Fibroblast of villous mesenchyme (primary cell): Measurements from ENCODE around the gene KIRREL3. TPM values are rescaled to one million over a fixed set of nuclear protein-coding genes. Genes with fewer than 3 reads are reported as not detected.

Source experiments
- DNase-seq: peaks from one replicate; pipeline ENCODE4 v3.0.0-alpha.2; 2010; ENCODE audit warnings: low read depth
- H3K4me3 ChIP-seq: 2 replicates; pipeline ENCODE4 v1.5.1; 2011; ENCODE audit warnings: low read depth, mild to moderate bottlenecking, low read length
- total RNA-seq: library from RNA; depleted of rRNA; stranded (reverse); fragments of >200 nt; gene quantifications from 2 replicates; pipeline ENCODE4 v1.2.3, GENCODE V29; 2012
- TF ChIP-seq, protein P1 (sequence below): IDR thresholded peaks from 2 replicates; pipeline ENCODE4 v1.5.1; 2012; ENCODE audit warnings: low read depth, mild to moderate bottlenecking, low read length; ENCODE audit not compliant: insufficient read depth

KIRREL3 gene
- total RNA-seq, 1 donor, result 9.9 TPM

- H3K4me3 ChIP-seq, result no peak overlapping the region
- DNase-seq, result no peak
- TF ChIP-seq, protein P1, sequence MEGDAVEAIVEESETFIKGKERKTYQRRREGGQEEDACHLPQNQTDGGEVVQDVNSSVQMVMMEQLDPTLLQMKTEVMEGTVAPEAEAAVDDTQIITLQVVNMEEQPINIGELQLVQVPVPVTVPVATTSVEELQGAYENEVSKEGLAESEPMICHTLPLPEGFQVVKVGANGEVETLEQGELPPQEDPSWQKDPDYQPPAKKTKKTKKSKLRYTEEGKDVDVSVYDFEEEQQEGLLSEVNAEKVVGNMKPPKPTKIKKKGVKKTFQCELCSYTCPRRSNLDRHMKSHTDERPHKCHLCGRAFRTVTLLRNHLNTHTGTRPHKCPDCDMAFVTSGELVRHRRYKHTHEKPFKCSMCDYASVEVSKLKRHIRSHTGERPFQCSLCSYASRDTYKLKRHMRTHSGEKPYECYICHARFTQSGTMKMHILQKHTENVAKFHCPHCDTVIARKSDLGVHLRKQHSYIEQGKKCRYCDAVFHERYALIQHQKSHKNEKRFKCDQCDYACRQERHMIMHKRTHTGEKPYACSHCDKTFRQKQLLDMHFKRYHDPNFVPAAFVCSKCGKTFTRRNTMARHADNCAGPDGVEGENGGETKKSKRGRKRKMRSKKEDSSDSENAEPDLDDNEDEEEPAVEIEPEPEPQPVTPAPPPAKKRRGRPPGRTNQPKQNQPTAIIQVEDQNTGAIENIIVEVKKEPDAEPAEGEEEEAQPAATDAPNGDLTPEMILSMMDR, result no peak
Measured at GRCh38 chr11:126506789-126507188, 493.8 kb downstream of the KIRREL3 start.

DNA sequence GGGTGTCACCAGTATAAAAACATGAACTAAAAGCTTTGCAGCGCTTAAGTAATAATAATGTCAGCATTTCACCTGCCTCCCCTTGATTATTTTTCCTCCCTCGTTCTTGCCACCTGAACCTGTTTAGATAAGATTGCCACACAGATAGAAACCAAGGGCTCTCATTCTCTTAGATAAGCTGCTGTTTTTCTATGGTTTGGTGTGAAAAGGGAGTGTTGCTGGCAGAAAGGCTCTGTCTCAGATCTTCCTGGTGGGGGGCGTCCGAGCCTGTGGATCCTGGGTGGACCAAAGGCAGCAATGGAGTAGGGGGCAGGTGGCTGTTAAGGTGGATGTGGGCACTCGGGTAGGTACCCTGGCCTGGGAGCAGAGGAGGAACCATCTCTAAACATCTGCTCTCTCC, 497.6 kb downstream of the KIRREL3 start:
- no peak overlapping the region for H3K4me3 ChIP-seq
- TF ChIP-seq, protein P1, result no peak

DNA sequence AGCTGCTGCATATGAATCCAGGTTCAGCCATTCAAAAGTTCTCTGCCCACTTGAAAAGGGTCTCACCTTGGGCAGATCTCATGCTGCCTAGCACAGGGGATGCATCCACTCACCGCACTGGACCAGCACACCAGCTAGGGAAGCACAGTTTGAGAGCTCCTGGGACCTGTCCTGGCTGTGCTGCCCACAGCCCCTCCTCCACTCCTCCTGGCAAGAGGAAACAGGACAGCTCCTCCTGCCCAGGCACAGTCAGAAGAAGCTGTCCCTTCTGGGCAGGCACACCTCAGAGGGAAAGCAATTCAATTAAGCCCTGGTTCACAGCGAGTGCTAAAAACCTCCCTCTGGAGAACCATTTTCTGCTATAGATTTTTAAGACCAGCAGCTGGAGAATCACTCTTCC, 498.4 kb downstream of the KIRREL3 start:
- no peak overlapping the region for H3K4me3 ChIP-seq
- DNase-seq, result no peak
- TF ChIP-seq, protein P1, result no peak

More for the DNA sequence above, 497.6 kb downstream of the KIRREL3 start:
- no peak for DNase-seq

DNA sequence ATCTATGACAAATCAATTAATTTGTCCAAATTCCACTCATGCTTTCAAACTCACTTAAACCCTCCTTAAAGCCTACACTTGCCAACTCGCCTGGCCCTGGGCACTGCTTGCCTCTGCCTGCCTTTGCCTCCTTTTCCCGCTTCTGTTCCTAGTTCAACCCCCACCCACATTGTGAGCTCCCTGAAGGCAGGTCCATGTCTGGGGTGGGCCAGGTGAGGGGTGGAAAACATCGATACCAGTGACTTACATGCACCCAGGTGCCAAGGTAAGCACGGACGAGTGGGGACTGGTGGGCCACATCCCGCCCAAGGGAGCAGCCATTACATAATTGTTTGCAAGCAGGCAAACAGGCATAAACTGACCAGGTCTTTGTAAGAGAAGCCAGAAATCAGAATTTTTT, 498.9 kb downstream of the KIRREL3 start:
- H3K4me3 ChIP-seq, result no peak overlapping the region
- TF ChIP-seq, protein P1, result no peak
- no peak for DNase-seq

DNA sequence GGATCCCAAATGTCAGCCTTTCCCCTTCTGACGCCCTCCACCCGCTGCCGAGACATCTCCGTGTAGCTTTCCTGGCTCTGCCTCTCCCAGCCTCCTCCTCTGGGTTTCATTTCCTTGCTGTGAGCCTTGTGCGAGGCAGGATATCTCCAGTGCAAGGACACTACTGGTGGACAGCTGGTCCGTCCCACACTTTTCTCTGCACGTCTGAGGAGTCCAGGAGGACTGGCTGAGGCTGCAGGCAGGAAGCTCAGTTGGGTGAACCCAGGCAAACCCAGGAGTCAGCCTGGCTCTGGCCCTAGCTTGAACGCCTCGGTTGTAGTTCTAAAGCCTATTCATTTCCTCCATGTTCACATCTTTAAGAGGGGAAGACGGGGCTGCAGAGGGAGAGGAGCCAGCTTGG, 499.6 kb downstream of the KIRREL3 start:
- DNase-seq, result no peak
- H3K4me3 ChIP-seq, result no peak overlapping the region
- TF ChIP-seq, protein P1, result no peak

GRCh38 chr11:126499131-126499752, 501.3 kb downstream of the KIRREL3 start:
- DNase-seq, result no peak
- H3K4me3 ChIP-seq, result no peak overlapping the region
- TF ChIP-seq, protein P1, result no peak

GRCh38 chr11:126498281-126498680, 502.3 kb downstream of the KIRREL3 start:
- H3K4me3 ChIP-seq, result no peak overlapping the region
- no peak for DNase-seq
- TF ChIP-seq, protein P1, result no peak
